ENCODE measurements around the gene MECR. TPM values are rescaled to one million over a fixed set of nuclear protein-coding genes. Genes with fewer than 3 reads are reported as not detected.
A peak's percentile ranks its signal among the peaks of the same experiment; 100 is the strongest.

Gene MECR
- total and polyA plus RNA-seq, 8 donors, result 8.9 to 47.8 (median 17.8) TPM

GRCh38 chr1:29264773-29265389, 34.1 kb upstream of the MECR start:
- peaks cover 3 to 8% (median 5%) of the 10 kb centered on the region in 4 donors for H3K4me1 ChIP-seq
- 73 to 80% (median 78%) methylated on average over 4 of the region's 4 CpGs for WGBS, 5 donors
- no peak for TF ChIP-seq POLR2AphosphoS5 (IDR thresholded peaks at IDR 0.05)
- TF ChIP-seq EP300 (IDR thresholded peaks at IDR 0.05), result no peak
- no peak for TF ChIP-seq CTCF (IDR thresholded peaks at IDR 0.05)
- TF ChIP-seq POLR2A (IDR thresholded peaks at IDR 0.05), result no peak

GRCh38 chr1:29260531-29260930, 29.8 kb upstream of the MECR start:
- Histone ChIP-seq H3K27ac (no peak overlapping the region), H3K9me3 (no peaks in the 10 kb centered on the region), H3K36me3 (peaks cover 0 to 7% (median 3%) of the 10 kb centered on the region in 4 donors), H3K27me3 (peaks cover 0 to 38% (median 26%) of the 10 kb centered on the region in 3 donors), H3K4me3 (no peak overlapping the region), H3K4me1 (peaks cover 13 to 29% (median 21%) of the 10 kb centered on the region in 4 donors)
- no peak for DNase-seq
- no peak for TF ChIP-seq CTCF (IDR thresholded peaks at IDR 0.05)
- TF ChIP-seq EP300 (IDR thresholded peaks at IDR 0.05), result no peak
- no peak for TF ChIP-seq POLR2AphosphoS5 (IDR thresholded peaks at IDR 0.05)
- no peak for TF ChIP-seq POLR2A (IDR thresholded peaks at IDR 0.05)
- intact Hi-C loops (cut with DNase I; ENCODE audit: low total_unique reads), result no loop called here
- 65 to 87% (median 79%) methylated on average over 14 to 29 of the region's 29 CpGs for WGBS, 5 donors

More at GRCh38 chr1:29264773-29265389, 34.1 kb upstream of the MECR start:
- Histone ChIP-seq H3K36me3 (peaks cover 0 to 7% (median 3%) of the 10 kb centered on the region in 4 donors), H3K27me3 (peaks cover 0 to 10% (median 9%) of the 10 kb centered on the region in 3 donors), H3K27ac (no peak overlapping the region), H3K9me3 (no peaks in the 10 kb centered on the region), H3K4me3 (no peak overlapping the region)
- no peak for DNase-seq
- intact Hi-C loops (cut with DNase I; ENCODE audit: low total_unique reads), result no loop called here

- Histone ChIP-seq H3K9me3 (no peaks in the 10 kb centered on the region), H3K27ac (peak overlapping the region in 2 of 5 donors; percentile 11 to 15), H3K4me3 (peak overlapping the region; percentile 46 to 69 (median 48)), H3K27me3 (peaks cover 0 to 38% (median 26%) of the 10 kb centered on the region in 3 donors), H3K4me1 (peaks cover 13 to 29% (median 21%) of the 10 kb centered on the region in 4 donors), H3K36me3 (peaks cover 0 to 7% (median 3%) of the 10 kb centered on the region in 4 donors)
- peak; percentile 44 to 73 for DNase-seq
- 4 to 11% (median 5%) methylated on average over 29 to 56 of the region's 56 CpGs for WGBS, 5 donors
- intact Hi-C loops (cut with DNase I; ENCODE audit: low total_unique reads), result no loop called here
- TF ChIP-seq POLR2AphosphoS5 (IDR thresholded peaks at IDR 0.05) (no peak), POLR2A (IDR thresholded peaks at IDR 0.05) (no peak), EP300 (IDR thresholded peaks at IDR 0.05) (no peak), CTCF (IDR thresholded peaks at IDR 0.05) (no peak)
Observed at GRCh38 chr1:29259802-29260441, 29.2 kb upstream of the MECR start.

- DNase-seq, result peak in 1 of 2 donors; percentile 36
- Histone ChIP-seq H3K27me3 (peaks cover 0 to 38% (median 26%) of the 10 kb centered on the region in 3 donors), H3K27ac (peak overlapping the region in 2 of 5 donors; percentile 11 to 15), H3K4me1 (peaks cover 13 to 29% (median 21%) of the 10 kb centered on the region in 4 donors), H3K36me3 (peaks cover 0 to 7% (median 0%) of the 10 kb centered on the region in 4 donors), H3K9me3 (no peaks in the 10 kb centered on the region), H3K4me3 (peak overlapping the region; percentile 46 to 69 (median 48))
- no peak for TF ChIP-seq EP300 (IDR thresholded peaks at IDR 0.05)
- no peak for TF ChIP-seq CTCF (IDR thresholded peaks at IDR 0.05)
- no peak for TF ChIP-seq POLR2A (IDR thresholded peaks at IDR 0.05)
- no peak for TF ChIP-seq POLR2AphosphoS5 (IDR thresholded peaks at IDR 0.05)
- 18 to 29% (median 23%) methylated on average over 8 to 38 of the region's 38 CpGs for WGBS, 5 donors
- intact Hi-C loops (cut with DNase I; ENCODE audit: low total_unique reads), result no loop called here
Observed at GRCh38 chr1:29258976-29259801, 28.5 kb upstream of the MECR start.
